NCI-H1092 (cell line): Measurements from ENCODE around the gene SLC22A2.

ENCODE experiments used
- DNase-seq: peaks from one replicate; lab custom pipeline; 2025; lab: John Stamatoyannopoulos, UW

The SLC22A2 gene

DNA sequence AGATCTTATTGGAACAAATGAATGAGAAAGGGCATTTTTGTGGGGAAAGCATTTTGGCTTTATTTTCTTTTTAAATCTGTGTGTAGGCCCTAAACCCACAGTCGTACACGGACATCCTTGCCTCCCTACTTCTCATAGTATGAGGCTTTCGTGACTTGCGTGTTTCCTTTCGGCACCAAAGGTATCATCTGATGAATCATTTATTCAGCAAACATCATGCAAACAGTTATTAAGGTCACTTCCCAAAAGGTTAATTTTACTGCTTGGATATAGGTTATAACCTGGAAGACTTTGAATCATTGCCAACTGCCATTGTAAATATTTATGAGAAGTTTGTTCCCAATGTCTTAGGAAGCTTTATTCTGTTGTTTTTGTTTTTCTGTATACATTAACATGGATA lies 15.1 kb upstream of the SLC22A2 start:
- no peak for DNase-seq

DNA sequence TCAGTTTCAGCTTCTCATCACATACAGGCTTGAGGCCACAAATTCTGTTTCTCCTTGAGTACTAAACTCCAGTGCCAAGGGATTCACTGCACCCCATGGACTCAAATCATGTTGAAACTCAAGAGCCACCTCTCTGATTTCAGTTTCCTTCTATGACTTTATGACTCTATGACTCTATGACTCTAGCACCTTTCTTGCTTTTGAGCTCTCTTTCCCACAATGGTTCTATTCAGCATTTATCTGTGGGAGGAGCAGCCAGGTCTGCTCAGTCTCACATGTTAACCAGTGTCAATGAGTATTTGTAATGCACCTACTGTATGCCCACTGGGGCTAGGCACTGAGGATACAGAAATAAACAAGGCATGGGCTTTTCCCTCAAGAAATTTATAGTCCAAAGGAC lies 14.6 kb upstream of the SLC22A2 start:
- no peak for DNase-seq

DNA sequence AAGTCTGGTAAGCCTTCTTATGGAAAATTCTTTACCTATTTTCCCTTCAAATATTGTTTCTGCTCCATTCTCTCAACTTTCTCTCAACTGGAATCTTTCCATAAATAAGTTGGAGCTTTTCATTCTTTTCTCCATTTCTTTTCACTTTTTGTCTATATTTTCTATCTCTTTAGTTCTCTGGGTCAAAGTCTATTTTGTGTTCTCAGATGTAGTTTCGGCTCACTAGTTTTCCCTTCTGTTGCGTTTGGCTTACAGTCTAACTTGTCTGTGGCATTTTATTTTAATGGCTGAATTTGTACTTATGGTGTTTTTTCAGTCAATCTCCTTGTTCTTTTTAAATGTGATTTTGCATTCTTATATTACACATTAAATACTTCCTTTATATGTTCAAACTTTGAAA lies 14.1 kb upstream of the SLC22A2 start:
- no peak for DNase-seq

GRCh38 chr6:160270347-160270746 lies 11.7 kb upstream of the SLC22A2 start:
- no peak for DNase-seq

DNA sequence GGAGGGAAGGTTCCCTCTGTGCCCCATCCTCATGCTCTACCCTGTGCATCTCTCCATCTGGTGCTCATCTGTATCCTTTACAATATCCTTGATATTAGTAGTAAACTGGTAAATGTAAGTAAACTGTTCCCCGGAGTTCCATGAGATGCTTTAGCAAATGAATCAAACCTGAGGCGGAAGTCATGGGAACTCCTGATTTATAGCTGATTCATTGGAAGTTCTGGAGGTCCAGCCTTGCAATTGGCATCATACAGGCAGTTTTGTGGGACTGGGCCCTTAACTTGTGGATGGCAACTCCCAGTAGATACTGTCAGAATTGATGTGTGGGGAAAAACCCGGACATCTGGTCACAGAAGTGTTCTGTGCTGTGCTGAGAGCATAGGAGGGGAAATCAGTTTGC lies 11.2 kb upstream of the SLC22A2 start:
- no peak for DNase-seq

DNA sequence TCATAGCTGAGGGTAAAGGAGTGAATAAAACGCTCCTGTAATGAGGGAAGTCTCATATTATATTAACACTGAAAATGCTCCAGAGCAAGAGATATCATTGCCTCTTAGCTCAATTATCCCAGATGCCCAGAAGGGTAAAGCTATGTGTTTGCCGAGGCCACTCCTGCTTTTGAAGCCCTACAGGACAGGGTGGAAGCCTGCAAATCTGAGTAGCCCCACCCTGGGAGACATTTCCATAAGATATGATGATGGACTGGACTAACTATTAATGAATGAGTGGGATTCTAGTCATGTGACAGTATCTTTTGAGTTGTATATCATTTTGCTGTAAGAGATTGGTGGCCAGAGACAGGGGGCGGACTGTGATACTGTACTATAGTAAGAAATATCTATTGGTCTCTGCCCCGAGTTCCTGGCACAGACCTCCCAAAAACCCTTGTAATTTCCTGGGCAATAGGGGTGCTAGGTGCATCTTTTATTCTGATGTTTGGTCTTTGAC lies 10.5 kb upstream of the SLC22A2 start:
- no peak for DNase-seq

DNA sequence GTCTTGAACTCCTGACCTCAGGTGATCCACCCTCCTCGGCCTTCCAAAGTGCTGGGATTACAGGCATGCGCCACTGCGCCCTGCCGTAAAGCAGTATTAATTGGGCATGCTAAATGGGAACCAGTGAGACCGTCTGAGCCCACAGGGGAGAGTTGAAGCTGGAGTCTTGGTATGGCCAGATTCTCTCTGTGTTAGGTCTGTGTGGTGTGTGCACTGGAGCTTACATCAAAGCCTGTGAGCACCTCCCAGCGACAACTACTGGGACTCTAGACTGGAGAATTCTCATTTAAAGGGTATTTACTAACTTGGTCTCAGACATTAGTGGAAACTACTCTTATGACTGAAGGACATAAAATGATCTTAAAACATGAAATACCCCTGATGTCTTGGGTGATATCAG lies 8.5 kb upstream of the SLC22A2 start:
- DNase-seq: no peak

DNA sequence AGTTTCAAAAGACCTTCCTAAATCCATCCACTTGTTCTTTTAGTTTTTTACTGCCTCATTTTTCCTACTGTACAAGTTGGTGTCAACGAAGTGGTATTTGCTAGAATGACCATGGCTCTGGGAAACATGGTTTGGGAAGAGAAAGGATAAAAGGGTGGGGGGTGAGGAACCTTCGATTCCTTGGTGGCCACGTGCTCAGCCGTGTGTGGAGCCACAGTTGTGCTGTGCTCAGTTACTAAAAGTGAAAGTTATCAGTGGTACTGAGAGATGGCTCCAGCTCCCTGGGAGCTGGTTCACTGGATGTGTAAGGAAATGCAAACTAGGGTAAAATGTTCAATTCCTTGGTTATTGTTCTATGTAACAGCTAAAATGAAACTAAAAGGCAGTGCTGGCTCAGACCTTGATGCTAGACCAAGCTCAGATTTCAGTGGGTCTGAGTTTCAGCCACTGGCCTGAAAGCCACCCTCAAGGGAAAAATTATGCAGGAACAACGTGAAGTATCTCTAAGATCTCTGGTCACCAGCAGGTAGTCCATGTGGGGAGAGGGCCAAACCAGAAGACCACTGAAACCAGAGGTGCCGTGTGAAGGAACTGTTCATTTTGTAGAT lies 7.4 kb upstream of the SLC22A2 start:
- no peak for DNase-seq

DNA sequence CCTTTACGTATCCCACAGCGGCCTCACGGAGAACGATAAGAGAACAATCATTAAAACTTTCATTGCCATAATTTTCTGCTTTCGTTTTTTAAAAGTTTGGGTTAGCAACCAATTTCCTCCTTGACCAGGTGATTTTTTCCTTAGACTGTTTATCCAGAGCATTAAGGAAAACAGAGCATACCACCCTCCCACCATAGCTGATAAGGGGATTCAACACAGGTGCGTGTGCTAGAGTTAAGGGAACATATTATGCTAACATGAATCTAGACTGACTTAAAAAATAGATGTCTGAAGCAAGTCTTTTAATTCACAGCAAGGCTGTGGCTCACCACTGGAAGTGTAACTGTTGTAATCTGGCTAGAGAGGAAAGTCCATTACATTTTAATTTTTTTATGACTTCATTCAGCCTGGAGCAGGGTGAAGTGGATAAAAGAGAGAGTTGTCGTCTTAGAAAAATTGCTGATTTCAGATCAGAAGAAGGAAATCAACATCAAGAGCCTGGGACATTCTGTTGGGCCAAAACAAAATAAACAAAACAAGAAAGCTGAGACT lies 5.5 kb upstream of the SLC22A2 start:
- DNase-seq: no peak

DNA sequence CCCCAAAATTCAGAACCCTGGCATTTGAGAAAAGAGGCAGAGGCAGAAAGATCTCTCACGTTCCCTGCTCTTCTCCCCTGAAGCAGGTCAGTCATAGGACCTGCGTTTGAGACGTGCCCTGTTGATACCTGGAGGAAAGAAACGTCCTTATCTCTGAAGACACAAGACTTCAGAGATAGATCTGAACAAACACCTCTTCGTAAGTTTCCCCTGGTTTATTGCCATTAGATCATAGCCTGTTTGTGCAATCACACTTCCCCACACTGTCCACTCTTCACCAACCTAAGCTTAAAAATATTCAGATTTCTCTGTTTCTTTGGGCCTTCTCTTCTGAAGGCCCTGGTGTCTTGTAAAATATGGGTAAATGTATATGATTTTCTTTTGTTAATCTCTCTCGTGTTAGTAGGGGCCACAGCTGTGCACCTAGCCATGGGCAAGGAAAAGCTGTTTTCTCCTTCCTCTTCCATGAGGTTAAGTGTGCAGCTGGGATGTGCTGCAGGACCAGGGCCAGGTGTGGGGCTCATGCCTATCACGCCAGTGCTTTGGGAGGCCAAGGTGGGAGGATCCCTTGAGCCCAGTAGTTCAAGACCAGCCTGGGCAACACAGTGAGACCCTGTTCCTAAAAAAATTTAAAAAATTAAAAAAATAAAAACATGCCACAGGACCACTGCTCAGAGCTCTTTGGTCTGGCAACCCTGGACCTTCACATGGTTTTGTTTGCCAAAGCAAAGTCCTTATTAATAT lies 4.7 kb upstream of the SLC22A2 start:
- no peak for DNase-seq

DNA sequence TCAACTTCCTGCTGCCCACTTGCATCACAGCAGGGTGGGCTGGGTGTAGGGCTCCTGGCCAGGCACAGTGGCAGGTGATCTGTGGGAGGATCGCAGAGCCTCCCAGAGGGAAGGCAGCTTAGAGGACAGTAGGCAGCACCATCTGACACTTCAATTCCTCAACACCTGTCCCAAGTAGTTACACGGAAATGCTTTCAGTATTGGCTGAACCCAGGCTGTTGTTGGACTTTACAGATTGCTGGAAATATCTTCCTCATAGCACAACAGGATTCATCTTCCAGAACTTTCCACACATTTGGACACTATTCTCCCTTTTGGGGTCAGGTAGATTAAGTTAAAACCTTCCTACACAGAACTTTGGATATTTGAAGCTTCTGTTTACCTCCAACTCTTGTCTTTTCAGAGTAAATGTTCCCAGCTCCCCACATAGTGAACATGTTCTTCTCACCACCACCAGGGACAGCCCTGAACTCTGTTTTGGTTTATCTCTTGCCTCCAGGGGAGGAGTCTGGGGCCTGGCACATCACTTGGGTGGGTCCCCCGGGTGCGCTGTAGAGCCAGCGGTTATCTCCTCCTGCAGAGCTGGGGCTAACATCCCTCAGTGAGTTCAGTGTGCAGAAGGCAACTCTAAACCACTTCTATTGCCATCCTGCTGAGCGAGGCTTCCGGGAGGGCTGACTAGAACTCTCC lies 3.5 kb upstream of the SLC22A2 start:
- no peak for DNase-seq

DNA sequence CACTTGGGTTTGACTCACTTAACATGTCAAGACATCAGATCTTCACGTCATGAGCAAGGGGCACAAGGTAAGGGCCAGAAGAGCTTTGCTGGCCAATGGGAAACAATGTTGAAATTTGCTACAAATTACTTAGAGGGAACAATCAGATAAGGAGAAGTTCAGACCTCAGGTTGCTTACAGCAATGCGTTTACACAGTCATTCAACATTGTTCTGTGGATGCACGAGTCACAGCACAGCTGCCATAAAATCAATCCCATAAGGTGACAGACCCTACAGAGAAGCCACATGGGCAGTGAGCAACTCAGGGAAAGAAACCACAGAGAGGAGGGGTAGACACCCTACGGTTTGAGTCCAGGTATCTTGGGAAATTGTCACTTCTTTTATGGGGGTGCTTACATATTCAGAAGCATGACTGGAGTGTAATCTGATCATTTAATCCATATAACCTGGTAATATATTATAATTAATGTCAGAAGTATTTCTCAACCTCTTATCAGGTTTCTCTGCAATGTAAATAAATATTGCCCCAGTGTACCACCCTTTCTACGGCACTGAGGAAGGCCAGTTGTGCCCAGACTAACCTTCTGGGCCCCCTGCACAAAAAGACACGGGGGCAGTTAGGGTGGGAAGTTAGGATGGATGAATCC lies 2.3 kb upstream of the SLC22A2 start:
- DNase-seq: no peak

DNA sequence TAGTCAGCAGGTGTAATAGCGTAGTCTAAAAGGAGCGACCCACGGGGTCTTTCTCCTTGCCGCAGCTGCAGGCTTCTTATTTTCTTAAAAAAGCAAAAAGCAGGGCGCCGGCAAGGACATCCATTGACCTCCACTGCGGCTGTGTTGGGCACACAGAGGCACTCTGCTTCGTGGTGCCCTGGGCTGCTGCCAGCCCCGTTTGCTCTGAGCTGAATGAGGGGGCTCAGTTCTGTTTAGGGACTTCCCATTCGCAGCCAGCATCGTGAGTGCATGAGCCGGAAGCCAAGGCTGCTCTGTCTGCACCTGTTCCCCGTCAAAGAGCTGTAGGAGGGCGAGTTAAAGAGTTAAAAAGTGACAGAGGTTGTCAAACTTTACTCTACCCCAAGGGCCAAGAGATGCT lies 1.7 kb upstream of the SLC22A2 start:
- no peak for DNase-seq

DNA sequence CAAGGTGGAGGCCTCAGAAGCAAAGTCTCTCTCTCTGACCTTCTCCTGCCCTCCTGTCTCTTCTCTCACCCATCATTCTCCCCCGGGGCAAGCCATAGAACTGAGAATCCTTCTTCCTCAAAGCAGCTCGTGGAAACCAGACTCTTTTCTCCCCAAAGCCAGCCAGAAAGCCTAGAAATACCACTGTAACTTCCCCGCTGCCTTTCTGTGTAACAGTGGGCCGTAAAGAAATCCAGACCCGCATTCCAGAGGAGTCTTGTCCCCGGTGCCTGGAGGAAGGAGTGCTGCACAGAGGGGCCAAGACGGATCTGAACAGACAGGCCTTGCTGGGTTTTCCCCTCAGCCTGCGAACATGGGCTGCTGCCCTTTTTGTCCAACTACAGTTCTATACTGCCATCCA lies 977 bp upstream of the SLC22A2 start:
- no peak for DNase-seq

DNA sequence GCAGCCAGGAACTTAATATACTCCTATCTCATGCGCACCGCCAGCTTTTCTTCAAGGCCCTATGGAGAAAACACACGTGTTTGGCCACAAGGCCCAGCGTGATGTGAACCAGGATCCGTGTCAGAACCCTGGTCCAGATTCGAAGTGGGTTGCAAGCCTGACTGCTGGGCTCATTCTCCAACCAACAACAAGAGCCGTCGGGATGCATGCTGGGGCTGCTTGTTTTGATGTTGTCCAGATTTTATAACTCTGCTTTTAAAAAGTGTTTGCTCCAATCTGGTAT lies 463 bp upstream of the SLC22A2 start:
- DNase-seq: no peak

DNA sequence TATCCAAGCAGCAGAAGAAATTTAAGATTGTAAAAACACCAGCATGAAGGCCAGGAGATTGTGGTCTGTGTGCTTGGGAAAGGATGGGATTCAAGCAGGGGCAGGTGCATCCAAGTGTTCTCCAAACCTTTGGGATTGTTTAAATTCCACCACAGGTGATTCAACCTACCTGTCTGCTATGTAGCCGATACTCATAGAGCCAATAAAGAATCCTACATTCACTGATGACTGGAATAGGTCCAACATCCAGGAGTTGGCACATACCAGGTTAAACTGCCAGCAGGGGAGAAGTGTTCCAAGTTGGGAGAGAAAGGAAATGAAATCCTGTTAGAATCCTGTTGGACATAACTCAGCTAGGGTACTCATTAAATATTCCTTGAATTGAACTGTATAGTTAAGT lies 2.2 kb downstream of the SLC22A2 start:
- no peak for DNase-seq

GRCh38 chr6:160254467-160255312 lies 3.9 kb downstream of the SLC22A2 start:
- no peak for DNase-seq

DNA sequence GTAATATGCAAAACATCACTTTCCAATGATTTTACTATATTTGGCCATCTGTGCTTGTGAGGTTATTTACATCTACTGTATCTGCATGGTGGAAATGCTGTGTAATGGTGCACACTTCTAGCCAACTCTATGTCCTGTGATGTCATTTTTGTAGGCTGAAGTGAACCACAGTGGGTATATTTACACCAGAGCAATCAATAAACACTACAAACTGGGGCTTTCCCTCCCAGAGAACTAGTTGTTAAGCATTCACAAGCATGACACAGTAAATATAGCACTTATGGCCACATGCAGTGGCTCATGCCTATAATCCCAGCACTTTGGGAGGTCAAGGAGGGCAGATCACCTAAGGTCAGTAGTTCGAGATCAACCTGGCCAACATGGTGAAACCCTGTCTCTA lies 4.9 kb downstream of the SLC22A2 start:
- DNase-seq: no peak

DNA sequence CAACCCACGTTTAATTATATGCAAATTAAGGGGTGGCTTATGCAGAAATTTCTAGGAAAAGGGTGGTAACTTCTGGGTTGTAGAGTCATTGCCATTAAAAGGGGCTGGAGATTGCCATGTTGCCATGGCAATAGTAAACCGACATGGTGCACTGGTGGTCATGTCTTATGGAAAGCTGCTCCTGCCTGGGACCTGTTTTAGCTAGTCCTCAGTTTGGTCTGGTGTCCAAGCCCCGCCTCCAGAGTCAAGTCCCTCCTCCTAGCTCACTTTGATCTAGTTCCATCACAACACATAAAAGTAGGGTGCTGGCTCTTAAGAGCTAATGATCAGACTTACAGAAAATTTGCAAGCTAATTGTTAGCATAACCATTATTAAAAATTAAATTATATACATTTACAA lies 5.3 kb downstream of the SLC22A2 start:
- DNase-seq: no peak

DNA sequence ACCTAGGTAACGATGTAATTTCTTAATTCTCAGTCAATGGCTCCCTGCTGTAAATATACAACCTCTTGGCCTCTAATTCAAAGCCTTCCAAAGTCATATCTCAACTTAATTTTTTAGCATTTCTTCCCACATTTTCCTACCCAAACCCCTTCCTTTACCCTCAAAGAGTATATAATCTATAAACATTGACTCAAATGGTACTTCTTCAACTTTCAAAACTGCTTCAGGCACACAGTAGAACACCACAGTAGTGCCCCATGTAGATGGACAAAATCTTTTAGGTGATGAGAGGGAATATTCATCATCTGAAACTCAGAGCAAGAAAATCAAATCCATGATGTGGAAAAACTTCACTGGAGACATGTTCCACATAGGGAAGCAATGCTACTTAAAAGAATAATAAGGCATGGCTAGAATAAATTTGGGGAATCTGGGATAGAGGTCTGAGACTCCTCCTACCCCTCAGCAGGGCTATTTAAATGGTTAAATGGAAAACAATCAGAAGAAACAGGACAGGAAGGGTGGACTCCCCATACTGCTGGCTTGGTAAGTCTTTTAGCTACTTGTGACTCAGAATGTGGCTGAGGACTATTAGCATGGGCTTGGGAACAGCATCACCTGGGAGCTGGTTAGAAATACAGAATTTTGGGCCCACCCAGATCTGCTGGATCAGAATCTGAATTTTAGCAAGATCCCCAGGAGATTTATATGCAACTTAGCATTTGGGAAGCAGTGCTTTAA lies 6.4 kb downstream of the SLC22A2 start:
- DNase-seq: no peak

DNA sequence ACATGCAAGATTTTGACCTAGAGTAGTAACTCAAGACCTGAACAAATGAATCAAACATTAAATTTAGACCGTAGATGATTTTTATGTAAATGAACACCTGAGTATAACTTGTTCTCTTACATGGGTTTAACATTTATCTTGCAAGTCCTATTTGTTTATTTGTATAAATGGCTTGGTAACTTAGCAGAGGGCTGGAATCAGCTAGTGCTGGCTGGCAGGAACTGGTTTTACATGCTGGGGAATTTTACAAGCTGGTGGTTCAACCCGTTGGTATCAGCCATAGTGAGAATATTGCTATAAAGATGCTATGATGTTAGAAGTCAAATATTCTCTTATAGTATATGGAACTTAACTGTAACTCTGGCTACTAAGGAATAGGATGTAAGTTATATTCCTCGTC lies 8.9 kb downstream of the SLC22A2 start:
- DNase-seq: no peak
